NOMO-1 treated with DMSO at 0.1 percent for 48 hours (cell line): ENCODE measurements around the gene CLNK.

ENCODE experiments used
- DNase-seq: peaks from one replicate; lab custom pipeline; 2025; ENCODE audit not compliant: unreplicated experiment; lab: John Stamatoyannopoulos, UW

CLNK gene

GRCh38 chr4:10664408-10664807 is 20.2 kb downstream of the CLNK start:
- no peak for DNase-seq

- no peak for DNase-seq
These were observed 21.6 kb downstream of the CLNK start for GRCh38 chr4:10662937-10663336.

- DNase-seq: no peak
These were observed 23.5 kb downstream of the CLNK start for GRCh38 chr4:10661047-10661446.

GRCh38 chr4:10659251-10659650 is 25.3 kb downstream of the CLNK start:
- no peak for DNase-seq

- DNase-seq: no peak
These were observed 27.6 kb downstream of the CLNK start for GRCh38 chr4:10656988-10657387.

GRCh38 chr4:10656420-10656819 is 28.1 kb downstream of the CLNK start:
- no peak for DNase-seq

- DNase-seq: no peak
These were observed 28.6 kb downstream of the CLNK start for GRCh38 chr4:10655968-10656367.

GRCh38 chr4:10648479-10648878 is 36.1 kb downstream of the CLNK start:
- DNase-seq: no peak

GRCh38 chr4:10647846-10648245 is 36.7 kb downstream of the CLNK start:
- DNase-seq: no peak

- no peak for DNase-seq
These were observed 40.8 kb downstream of the CLNK start for GRCh38 chr4:10643600-10644425.

GRCh38 chr4:10640561-10641201 is 43.9 kb downstream of the CLNK start:
- peak; percentile 97 for DNase-seq

GRCh38 chr4:10639664-10640063 is 44.9 kb downstream of the CLNK start:
- DNase-seq: no peak

- DNase-seq: peak; percentile 5
These were observed 45.5 kb downstream of the CLNK start for GRCh38 chr4:10639100-10639499.

GRCh38 chr4:10635091-10635490 is 49.5 kb downstream of the CLNK start:
- peak; percentile 8 for DNase-seq

- DNase-seq: no peak
These were observed 55.2 kb downstream of the CLNK start for GRCh38 chr4:10629394-10629793.

- DNase-seq: no peak
These were observed 59.4 kb downstream of the CLNK start for GRCh38 chr4:10625131-10625530.

GRCh38 chr4:10623862-10624261 is 60.7 kb downstream of the CLNK start:
- no peak for DNase-seq

- DNase-seq: no peak
These were observed 61.3 kb downstream of the CLNK start for GRCh38 chr4:10623241-10623640.

GRCh38 chr4:10622728-10623127 is 61.8 kb downstream of the CLNK start:
- DNase-seq: peak; percentile 4

- no peak for DNase-seq
These were observed 63.6 kb downstream of the CLNK start for GRCh38 chr4:10620935-10621488.

- DNase-seq: no peak
These were observed 64.7 kb downstream of the CLNK start for GRCh38 chr4:10619855-10620254.

GRCh38 chr4:10619220-10619619 is 65.3 kb downstream of the CLNK start:
- DNase-seq: no peak
